ENCODE data around the gene ITGB3. TPM values are rescaled to one million over a fixed set of nuclear protein-coding genes. Genes with fewer than 3 reads are reported as not detected.
A peak's percentile ranks its signal among the peaks of the same experiment; 100 is the strongest.

Gene ITGB3
- 1 to 10 TPM; 2.0 to 2.1 TPM for total RNA-seq

DNA sequence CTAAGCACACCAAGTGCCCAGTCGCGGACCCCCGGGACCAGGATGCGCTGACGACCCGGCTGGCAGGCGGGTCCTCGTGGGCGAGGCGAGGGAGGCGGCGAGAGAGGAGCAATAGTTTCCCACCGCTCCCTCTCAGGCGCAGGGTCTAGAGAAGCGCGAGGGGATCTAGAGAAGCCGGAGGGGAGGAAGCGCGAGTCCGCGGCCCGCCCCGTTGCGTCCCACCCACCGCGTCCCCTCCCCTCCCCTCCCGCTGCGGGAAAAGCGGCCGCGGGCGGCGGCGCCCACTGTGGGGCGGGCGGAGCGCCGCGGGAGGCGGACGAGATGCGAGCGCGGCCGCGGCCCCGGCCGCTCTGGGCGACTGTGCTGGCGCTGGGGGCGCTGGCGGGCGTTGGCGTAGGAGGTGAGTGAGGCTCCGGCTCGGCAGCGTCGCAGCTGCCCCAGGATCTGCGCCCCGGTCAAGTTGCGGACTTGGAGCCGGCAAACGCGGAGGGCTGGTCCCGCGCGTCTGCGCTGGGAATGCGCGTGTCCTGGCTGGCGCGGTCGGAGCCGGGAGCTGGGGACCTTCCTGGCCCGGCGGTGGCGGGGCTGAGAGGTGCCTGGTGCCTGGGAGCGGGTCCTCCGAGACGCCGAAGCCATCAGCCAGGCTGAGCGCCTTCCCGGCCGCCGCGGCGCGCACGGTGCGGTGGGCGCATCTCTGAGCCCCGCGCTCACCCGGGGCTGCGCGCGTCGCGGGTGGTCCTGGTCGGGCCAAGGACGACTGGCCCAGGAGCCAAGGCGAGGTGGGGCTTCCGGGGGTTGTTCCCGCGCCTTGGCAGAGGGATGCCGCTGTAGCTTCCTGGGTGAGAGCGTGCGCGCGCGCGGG is at the start of gene ITGB3:
ITGB3 (plus strand) TSS at position 287 of the 862 bp plus-strand sequence; CDS start at position 322, 35 bp downstream.
- WGBS, 2 donors, result 2 to 7% methylated on average over 24 to 99 of the region's 112 CpGs
- Histone ChIP-seq H3K4me3 (peak within 1 kb of the TSS; percentile 39 to 67), H3K27ac (no peak within 1 kb of the TSS)

DNA sequence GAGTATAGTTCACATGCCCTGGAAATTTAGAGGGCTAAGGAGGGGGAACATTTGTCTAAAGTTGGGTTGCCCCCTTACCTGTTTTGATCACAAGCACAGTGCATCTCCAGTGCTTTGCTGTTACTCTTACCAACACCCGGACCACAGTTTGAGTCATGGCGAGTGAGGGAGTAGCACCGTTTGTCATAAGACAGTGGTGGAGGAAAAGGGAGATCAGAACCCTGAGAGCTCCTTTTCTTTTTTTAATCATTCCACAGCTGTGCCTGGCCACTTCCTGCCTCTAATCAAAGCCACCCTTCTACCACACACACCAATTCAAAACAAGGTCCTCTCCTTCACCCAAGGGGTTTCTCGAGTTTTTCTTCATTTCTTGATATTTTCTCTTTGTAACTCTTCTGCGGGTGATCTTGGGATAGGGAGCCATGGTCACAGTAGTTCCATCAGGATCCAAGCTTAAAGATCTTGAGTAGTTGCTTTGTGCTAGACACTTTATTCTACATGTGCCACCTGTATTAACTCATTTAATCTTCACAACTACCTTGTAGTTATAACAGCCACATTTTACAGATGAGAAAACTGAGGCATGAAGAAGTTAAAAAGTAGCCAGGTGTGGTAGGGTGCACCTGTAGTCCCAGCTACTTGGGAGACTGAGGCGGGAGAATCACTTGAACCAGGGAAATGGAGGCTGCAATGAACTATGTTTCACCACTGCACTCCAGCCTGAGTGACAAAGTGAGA is 49.5 kb upstream of the ITGB3 start:
- no peak for TF ChIP-seq POLR2A (IDR thresholded peaks at IDR 0.05)
- TF ChIP-seq, protein P1, sequence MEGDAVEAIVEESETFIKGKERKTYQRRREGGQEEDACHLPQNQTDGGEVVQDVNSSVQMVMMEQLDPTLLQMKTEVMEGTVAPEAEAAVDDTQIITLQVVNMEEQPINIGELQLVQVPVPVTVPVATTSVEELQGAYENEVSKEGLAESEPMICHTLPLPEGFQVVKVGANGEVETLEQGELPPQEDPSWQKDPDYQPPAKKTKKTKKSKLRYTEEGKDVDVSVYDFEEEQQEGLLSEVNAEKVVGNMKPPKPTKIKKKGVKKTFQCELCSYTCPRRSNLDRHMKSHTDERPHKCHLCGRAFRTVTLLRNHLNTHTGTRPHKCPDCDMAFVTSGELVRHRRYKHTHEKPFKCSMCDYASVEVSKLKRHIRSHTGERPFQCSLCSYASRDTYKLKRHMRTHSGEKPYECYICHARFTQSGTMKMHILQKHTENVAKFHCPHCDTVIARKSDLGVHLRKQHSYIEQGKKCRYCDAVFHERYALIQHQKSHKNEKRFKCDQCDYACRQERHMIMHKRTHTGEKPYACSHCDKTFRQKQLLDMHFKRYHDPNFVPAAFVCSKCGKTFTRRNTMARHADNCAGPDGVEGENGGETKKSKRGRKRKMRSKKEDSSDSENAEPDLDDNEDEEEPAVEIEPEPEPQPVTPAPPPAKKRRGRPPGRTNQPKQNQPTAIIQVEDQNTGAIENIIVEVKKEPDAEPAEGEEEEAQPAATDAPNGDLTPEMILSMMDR (IDR thresholded peaks at IDR 0.05), result no peak
- 79 to 81% methylated on average over 6 of the region's 6 CpGs for WGBS, 2 donors
- intact Hi-C loops (cut with DNase I), result no loop called here
- Histone ChIP-seq H3K27me3 (no peaks in the 10 kb centered on the region), H3K9me3 (no peaks in the 10 kb centered on the region), H3K36me3 (replicated peaks in 1 of 2; ENCODE audit: insufficient read depth in 1 of 2, low read depth in 2 of 2) (no peaks in the 10 kb centered on the region), H3K4me3 (no peak overlapping the region), H3K4me1 (peaks cover 10% of the 10 kb centered on the region), H3K27ac (peak overlapping the region in 2 of 4 donors; percentile 47 to 77)
- ATAC-seq (no peak), DNase-seq (no peak)

More for the DNA sequence above, at the start of gene ITGB3:
- ATAC-seq (peak; percentile 93), DNase-seq (peak; percentile 64 to 76 (median 70))
- H3K9me3 ChIP-seq, result no peaks in the 10 kb centered on the region
- peaks cover 15% of the 10 kb centered on the region for H3K4me1 ChIP-seq
- peaks cover 0 to 24% of the 10 kb centered on the region in 2 donors for H3K27me3 ChIP-seq
- no peaks in the 10 kb centered on the region for H3K36me3 ChIP-seq (replicated peaks in 1 of 2; ENCODE audit: insufficient read depth in 1 of 2, low read depth in 2 of 2)
- TF ChIP-seq, protein P1 (IDR thresholded peaks at IDR 0.05), result peak; percentile 12 to 57 (median 26)
- TF ChIP-seq POLR2A (IDR thresholded peaks at IDR 0.05), result no peak
- intact Hi-C loops (cut with DNase I), result no loop called here

DNA sequence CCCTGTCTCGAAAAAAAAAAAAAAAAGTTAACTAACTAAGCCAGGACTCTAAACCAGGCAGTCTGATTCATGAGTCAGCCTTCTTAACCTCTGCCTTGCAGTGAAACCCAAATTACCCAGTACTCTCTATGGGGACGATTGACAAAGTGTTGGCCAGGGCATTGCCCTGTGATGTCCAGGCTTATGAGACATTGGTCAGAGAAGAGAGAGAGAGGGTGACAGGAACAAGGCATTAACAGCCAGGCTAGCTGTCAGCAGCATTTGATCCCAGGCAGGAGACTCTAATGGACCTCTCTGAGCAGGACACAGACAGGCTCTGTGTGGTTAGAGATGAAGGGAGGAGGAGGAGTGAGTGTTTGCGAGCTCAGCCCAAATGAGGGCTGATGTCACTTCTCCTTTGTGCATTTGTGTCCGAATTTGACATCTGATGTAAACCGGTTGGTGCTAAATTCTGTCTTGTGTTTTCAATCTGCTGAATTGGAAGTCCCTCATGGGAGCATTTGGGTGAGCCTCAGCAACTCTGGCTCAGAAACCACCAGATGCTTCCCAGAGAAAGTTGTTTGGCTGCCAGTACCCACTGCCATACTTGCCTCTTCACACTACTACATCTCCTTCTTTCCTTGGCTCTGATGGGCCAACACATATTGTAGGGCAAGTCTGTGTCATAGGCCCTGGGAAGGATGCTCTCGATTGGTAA is 48.8 kb upstream of the ITGB3 start:
- WGBS, 2 donors, result 63 to 68% methylated on average over 6 of the region's 6 CpGs
- intact Hi-C loops (cut with DNase I), result no loop called here
- TF ChIP-seq, protein P1 (IDR thresholded peaks at IDR 0.05), result no peak
- no peak for TF ChIP-seq POLR2A (IDR thresholded peaks at IDR 0.05)
- DNase-seq, result peak in 1 of 4 donors; percentile 17
- Histone ChIP-seq H3K27ac (peak overlapping the region in 3 of 4 donors; percentile 47 to 77 (median 54)), H3K4me1 (peaks cover 10% of the 10 kb centered on the region), H3K9me3 (no peaks in the 10 kb centered on the region), H3K27me3 (no peaks in the 10 kb centered on the region), H3K4me3 (no peak overlapping the region), H3K36me3 (replicated peaks in 1 of 2; ENCODE audit: insufficient read depth in 1 of 2, low read depth in 2 of 2) (no peaks in the 10 kb centered on the region)
- ATAC-seq, result no peak

DNA sequence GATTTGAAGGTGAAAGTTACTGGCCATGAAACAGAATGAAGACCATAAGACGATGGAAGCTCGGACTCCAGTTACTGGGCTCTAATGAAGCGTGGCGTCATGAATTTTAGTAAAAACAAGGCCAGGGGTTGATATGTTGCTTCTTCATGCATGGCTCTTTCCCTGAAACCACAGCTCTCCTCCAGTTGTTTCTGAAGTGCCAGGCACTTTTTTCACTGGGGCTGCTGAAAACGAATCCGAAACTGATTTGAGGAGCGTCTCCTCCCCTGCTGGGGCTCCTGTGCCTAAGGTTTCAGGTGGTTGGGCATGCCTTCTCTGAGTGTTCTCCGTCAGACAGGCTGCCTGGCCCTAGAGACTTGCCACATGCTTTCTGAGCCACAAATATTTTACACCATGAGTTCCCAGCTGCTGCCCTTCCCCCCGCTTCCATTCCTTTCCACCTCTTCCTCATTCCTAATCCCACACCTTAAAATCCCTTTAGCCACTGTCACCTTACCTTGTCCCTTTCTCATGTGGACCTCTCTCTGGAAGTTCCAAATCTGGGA is 48.1 kb upstream of the ITGB3 start:
- no peaks in the 10 kb centered on the region for H3K9me3 ChIP-seq
- H3K36me3 ChIP-seq (replicated peaks in 1 of 2; ENCODE audit: insufficient read depth in 1 of 2, low read depth in 2 of 2), result no peaks in the 10 kb centered on the region
- intact Hi-C loops (cut with DNase I), result no loop called here
- H3K4me1 ChIP-seq, result peaks cover 10% of the 10 kb centered on the region
- WGBS, 2 donors, result 48 to 53% methylated on average over 9 of the region's 9 CpGs
- H3K27me3 ChIP-seq, result no peaks in the 10 kb centered on the region
- TF ChIP-seq, protein P1 (IDR thresholded peaks at IDR 0.05), result no peak
- no peak for TF ChIP-seq POLR2A (IDR thresholded peaks at IDR 0.05)
- DNase-seq, result peak; percentile 42 to 75 (median 64)
- ATAC-seq, result peak; percentile 84
- peak overlapping the region in 3 of 4 donors; percentile 47 to 77 (median 54) for H3K27ac ChIP-seq
- H3K4me3 ChIP-seq, result no peak overlapping the region
